TTC549 (cell line): Measurements from ENCODE around the gene COL15A1.

ENCODE experiments used
- FAIRE-seq: peaks from 2 replicates; lab custom pipeline; 2012; peaks lifted over from hg19 to GRCh38; lab: Jason Lieb, UNC

The COL15A1 gene

GRCh38 chr9:99038484-99038820 lies 94.7 kb downstream of the COL15A1 start:
- no peak for FAIRE-seq

- no peak for FAIRE-seq
Measured at GRCh38 chr9:99039505-99040182, 95.9 kb downstream of the COL15A1 start.

DNA sequence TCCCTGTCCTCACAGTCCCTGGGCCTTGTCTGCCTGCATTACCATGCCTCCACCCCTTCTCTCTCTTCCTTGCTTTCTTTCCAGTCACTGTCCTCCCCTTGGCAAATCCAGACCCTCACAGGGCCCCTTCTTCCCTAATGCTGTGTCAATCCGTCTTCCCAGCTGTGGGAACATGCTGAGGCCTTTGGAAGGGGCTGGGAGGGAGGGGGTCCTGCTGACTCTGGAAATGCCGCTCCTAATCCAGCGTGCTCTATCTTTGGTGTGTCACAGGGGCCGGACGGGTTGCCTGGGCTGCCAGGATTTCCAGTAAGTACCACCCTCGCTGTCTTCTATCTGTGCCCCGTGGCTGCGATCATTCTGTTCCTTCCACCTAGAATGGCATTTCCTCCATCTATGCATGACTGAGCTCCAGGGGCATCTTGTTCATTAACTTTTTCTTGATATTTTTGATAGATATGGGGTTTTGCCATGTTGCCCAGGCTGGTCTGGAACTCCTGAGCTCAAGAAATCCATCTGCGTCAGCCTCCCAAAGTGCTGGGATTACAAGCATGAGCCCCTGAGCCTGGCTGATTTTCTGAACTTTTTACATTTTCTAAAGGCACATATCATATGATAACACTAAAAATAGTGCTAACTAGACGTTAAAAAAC lies 96.7 kb downstream of the COL15A1 start:
- no peak for FAIRE-seq

DNA sequence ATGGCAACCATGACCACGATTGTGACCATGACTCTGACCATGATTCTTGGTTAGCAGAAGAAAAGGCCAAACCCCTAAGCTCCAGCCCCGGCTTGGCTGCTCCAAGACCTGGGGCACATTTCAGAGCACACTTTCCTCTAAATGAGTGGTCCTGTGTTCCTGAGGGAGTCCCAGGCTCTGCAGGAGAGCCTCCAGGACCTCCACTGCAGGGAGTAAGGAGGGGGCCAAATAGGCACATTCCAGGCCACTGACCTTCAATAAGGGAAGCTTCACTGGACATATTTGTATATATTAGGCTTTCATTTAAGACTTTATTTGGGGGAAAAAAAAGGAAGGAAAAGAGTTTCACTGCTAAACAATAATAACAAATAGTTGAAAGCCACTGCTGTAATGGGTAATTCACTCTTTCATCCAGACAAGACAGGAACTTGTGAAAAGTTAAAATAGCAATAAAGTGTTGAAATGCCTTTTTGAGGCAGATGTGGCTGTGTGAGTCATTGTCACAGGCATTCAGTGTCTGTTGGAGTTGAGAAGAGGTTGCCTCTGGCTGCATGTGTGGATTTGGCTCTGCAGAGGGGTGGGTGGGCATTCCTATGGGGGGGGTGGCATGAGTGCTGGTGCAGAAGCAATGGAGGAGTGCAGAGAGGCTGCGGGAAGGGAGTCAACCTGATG lies 97.3 kb downstream of the COL15A1 start:
- no peak for FAIRE-seq

DNA sequence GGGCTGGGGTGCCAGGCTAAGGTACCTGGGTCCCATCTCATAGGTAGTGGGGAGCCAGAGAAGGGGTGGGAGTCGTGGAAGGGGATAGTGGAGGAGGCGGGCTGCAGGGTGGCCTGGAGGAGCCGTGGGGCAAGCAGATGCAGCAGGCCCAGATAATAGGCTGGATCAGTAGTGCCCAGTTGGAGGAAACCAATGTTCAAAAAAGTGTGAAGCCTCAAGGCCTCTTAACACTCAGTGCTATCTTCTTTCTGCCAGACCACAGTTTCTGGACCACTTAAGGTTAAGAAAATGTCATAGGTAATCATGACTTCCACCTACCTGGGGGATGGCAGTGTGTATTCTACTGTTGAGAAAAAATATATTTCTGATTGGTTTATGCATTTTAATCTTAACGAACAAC lies 97.9 kb downstream of the COL15A1 start:
- FAIRE-seq: no peak

- no peak for FAIRE-seq
Measured at GRCh38 chr9:99042620-99043019, 98.9 kb downstream of the COL15A1 start.

GRCh38 chr9:99044827-99045226 lies 101.1 kb downstream of the COL15A1 start:
- no peak for FAIRE-seq

GRCh38 chr9:99046068-99046467 lies 102.4 kb downstream of the COL15A1 start:
- no peak for FAIRE-seq

GRCh38 chr9:99046542-99047071 lies 102.9 kb downstream of the COL15A1 start:
- no peak for FAIRE-seq

DNA sequence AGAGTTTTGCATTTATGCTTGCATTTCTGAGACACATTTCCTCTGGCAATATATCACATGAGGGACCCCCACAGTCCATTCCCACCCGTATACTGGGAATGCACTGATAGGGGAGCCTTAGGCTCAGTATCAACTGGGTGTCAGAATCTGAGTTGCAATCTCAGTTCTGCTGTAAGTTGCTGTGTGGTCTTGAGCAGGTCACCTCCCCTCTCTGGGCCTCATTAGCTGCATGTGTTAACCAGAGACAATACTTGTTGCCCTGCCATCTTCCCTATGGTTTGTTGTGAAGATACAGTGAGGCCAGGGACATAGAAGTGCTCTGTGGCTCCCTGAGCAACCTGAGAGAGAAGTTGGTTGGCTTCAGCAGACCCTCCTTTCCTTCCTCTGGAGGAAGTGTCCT lies 105.5 kb downstream of the COL15A1 start:
- no peak for FAIRE-seq

- FAIRE-seq: no peak
Measured at GRCh38 chr9:99049641-99050040, 105.9 kb downstream of the COL15A1 start.

DNA sequence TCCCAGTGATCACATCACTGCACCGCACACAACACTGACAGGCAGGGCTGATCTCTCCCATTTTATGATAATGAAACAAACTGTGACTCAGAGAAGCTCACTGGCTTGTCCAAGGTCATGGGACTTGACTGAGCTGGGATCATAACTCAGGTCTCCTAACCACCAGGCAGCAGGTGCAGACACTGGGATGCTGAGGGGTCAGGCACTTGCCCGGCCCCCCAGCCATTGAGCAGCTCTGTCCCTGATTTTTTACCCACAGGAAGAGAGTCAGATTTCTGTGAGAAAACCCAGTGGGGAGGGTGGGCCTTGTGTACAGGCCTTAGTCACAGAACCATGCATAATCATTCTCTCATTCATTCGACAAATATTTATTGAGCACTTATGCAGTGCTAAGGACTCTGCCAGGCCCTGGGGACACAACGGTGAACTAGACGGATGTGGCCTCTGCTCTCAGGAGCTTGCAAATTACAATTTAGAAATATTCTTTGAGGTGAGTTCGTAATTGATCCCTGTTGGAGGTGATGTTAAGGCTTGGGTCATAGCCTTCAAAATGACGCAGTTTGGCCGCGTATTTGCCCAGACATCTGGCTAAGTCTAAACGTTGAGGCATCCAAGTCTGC lies 106.7 kb downstream of the COL15A1 start:
- FAIRE-seq: no peak

GRCh38 chr9:99050924-99051323 lies 107.2 kb downstream of the COL15A1 start:
- FAIRE-seq: no peak

- no peak for FAIRE-seq
Measured at GRCh38 chr9:99051406-99051805, 107.7 kb downstream of the COL15A1 start.

DNA sequence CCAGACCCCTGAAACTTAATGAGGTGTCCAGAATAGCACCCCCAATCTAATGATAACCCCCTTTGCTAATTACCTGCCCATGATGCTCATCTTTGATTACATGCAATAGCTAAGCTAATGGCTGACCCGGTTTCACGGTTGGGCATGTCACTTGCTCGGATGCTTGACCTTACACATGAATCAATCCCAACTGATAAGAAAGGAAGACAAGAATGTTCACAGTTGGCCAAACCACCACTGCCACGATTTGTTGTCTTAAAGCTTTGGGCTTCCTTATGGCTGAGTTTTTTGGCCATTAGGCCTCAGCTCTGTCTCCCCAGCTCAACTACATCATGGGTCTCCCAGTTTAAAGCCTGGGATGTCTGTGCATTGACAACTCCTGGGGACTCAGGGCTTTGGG lies 108.1 kb downstream of the COL15A1 start:
- FAIRE-seq: no peak

GRCh38 chr9:99052815-99053715 lies 109.4 kb downstream of the COL15A1 start:
- no peak for FAIRE-seq

GRCh38 chr9:99054581-99054980 lies 110.9 kb downstream of the COL15A1 start:
- FAIRE-seq: no peak

DNA sequence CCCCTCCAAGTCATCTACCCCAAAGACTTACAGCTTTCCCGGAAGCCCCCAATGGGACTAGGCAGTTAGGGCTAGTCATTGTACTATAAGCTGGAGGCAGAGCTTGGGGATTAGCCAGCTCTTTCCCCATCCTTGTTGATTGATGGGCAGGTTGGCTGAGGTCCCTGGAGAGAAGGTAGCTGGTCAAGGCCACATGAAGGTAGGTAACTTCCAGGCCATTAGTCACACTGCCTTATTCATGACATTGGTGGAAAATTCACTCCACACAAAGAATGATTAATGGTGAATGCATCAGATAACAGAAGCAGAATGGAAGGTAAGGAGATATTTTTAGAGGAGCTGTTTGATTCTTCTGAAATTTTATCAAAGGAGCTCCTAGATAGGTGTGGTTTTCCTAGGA lies 111.7 kb downstream of the COL15A1 start:
- no peak for FAIRE-seq

GRCh38 chr9:99056186-99056585 lies 112.5 kb downstream of the COL15A1 start:
- FAIRE-seq: no peak

- FAIRE-seq: no peak
Measured at GRCh38 chr9:99056886-99057664, 113.4 kb downstream of the COL15A1 start.
